ENCODE data around the gene PALB2.

DNA sequence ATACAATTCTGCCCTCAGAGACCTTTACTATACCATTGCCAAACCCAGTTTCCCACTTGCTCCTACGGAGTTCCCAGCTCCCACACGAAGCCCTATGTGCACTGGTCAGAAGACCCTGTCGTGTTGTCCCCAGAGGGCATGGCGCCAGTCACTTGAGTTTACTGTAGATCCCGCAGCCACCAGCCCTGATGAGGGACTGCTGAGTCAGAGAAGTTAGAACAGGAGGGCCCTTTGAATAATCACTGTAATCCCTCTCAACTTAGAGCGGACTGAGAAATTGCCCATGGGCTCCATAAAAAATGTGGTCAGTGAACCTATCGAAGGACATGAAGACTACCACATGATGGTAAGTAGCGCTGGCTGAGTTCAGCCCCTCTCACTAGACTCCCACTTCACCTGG is 74.4 kb downstream of the PALB2 start:
- TF ChIP-seq, protein P1, sequence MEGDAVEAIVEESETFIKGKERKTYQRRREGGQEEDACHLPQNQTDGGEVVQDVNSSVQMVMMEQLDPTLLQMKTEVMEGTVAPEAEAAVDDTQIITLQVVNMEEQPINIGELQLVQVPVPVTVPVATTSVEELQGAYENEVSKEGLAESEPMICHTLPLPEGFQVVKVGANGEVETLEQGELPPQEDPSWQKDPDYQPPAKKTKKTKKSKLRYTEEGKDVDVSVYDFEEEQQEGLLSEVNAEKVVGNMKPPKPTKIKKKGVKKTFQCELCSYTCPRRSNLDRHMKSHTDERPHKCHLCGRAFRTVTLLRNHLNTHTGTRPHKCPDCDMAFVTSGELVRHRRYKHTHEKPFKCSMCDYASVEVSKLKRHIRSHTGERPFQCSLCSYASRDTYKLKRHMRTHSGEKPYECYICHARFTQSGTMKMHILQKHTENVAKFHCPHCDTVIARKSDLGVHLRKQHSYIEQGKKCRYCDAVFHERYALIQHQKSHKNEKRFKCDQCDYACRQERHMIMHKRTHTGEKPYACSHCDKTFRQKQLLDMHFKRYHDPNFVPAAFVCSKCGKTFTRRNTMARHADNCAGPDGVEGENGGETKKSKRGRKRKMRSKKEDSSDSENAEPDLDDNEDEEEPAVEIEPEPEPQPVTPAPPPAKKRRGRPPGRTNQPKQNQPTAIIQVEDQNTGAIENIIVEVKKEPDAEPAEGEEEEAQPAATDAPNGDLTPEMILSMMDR (IDR thresholded peaks at IDR 0.05 in 2 of 3, conservative IDR thresholded peaks at IDR 0.05 in 1 of 3; ENCODE audit: insufficient read depth in 2 of 3, low read depth in 1 of 3, low read length in 3 of 3) = no peak
- TF ChIP-seq RBM34 (IDR thresholded peaks at IDR 0.05; ENCODE audit: borderline replicate concordance, insufficient read depth, low read length) = no peak
- TF ChIP-seq, protein P2, sequence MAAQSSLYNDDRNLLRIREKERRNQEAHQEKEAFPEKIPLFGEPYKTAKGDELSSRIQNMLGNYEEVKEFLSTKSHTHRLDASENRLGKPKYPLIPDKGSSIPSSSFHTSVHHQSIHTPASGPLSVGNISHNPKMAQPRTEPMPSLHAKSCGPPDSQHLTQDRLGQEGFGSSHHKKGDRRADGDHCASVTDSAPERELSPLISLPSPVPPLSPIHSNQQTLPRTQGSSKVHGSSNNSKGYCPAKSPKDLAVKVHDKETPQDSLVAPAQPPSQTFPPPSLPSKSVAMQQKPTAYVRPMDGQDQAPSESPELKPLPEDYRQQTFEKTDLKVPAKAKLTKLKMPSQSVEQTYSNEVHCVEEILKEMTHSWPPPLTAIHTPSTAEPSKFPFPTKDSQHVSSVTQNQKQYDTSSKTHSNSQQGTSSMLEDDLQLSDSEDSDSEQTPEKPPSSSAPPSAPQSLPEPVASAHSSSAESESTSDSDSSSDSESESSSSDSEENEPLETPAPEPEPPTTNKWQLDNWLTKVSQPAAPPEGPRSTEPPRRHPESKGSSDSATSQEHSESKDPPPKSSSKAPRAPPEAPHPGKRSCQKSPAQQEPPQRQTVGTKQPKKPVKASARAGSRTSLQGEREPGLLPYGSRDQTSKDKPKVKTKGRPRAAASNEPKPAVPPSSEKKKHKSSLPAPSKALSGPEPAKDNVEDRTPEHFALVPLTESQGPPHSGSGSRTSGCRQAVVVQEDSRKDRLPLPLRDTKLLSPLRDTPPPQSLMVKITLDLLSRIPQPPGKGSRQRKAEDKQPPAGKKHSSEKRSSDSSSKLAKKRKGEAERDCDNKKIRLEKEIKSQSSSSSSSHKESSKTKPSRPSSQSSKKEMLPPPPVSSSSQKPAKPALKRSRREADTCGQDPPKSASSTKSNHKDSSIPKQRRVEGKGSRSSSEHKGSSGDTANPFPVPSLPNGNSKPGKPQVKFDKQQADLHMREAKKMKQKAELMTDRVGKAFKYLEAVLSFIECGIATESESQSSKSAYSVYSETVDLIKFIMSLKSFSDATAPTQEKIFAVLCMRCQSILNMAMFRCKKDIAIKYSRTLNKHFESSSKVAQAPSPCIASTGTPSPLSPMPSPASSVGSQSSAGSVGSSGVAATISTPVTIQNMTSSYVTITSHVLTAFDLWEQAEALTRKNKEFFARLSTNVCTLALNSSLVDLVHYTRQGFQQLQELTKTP (IDR thresholded peaks at IDR 0.05; ENCODE audit: low read depth in 1 of 2, partially characterized antibody in 2 of 2) = no peak
- no peak for TF ChIP-seq TGIF2 (CRISPR knock-in tag; IDR thresholded peaks at IDR 0.05)
- TF ChIP-seq NR1H2 (CRISPR knock-in tag; IDR thresholded peaks at IDR 0.05) = no peak
- no peak for TF ChIP-seq NRF1 (conservative IDR thresholded peaks at IDR 0.05 in 1 of 2, IDR thresholded peaks at IDR 0.05 in 1 of 2)
- no peak for TF ChIP-seq ZBTB7A (IDR thresholded peaks at IDR 0.05; ENCODE audit: borderline replicate concordance, control insufficient read depth, low read depth, low read length)
- no peak for TF ChIP-seq NFYB (IDR thresholded peaks at IDR 0.05; ENCODE audit: extremely low read depth, insufficient read length)
- no peak for TF ChIP-seq KAT7 (CRISPR knock-in tag; IDR thresholded peaks at IDR 0.05; ENCODE audit: borderline replicate concordance)
- no peak for TF ChIP-seq EP300 (IDR thresholded peaks at IDR 0.05; ENCODE audit: low read length)
- TF ChIP-seq, protein P3, sequence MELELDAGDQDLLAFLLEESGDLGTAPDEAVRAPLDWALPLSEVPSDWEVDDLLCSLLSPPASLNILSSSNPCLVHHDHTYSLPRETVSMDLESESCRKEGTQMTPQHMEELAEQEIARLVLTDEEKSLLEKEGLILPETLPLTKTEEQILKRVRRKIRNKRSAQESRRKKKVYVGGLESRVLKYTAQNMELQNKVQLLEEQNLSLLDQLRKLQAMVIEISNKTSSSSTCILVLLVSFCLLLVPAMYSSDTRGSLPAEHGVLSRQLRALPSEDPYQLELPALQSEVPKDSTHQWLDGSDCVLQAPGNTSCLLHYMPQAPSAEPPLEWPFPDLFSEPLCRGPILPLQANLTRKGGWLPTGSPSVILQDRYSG (tag; conservative IDR thresholded peaks at IDR 0.05; ENCODE audit: low read depth) = no peak
- TF ChIP-seq, protein P4, sequence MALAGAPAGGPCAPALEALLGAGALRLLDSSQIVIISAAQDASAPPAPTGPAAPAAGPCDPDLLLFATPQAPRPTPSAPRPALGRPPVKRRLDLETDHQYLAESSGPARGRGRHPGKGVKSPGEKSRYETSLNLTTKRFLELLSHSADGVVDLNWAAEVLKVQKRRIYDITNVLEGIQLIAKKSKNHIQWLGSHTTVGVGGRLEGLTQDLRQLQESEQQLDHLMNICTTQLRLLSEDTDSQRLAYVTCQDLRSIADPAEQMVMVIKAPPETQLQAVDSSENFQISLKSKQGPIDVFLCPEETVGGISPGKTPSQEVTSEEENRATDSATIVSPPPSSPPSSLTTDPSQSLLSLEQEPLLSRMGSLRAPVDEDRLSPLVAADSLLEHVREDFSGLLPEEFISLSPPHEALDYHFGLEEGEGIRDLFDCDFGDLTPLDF (CRISPR knock-in tag; IDR thresholded peaks at IDR 0.05) = no peak

All from K562 (cell line).